ENCODE data around the gene BMS1. TPM values are rescaled to one million over a fixed set of nuclear protein-coding genes. Genes with fewer than 3 reads are reported as not detected.

The BMS1 gene
- total RNA-seq, 1 experiment from 2014 or later = 28.1 TPM

DNA sequence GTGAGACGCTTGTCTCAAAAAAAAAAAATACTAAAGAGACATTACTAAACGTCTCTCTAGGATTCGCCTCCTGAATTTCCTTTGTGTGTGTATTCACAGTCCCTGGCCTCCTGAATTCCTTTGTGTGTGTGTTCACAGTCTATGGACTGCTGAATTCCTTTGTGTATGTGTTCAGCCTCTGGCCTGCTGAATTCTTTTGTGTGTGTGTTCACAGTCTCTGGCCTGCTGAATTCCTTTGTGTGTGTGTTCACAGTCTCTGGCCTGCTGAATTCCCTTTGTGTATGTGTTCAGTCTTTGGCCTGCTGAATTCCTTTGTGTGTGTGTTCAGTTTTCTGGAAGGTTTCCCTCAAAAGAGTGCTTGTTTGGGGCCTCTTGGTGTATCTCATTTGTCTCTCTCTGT, 8.2 kb downstream of the BMS1 start:
- ChIA-PET POLR2A (no interaction called here), CTCF (no interaction called here)
- Mint-ChIP-seq H3K36me3 (ENCODE audit: insufficient read depth, unreplicated experiment) (peaks cover 94% of the 10 kb centered on the region), H3K9me3 (ENCODE audit: unreplicated experiment) (no peaks in the 10 kb centered on the region), H3K27me3 (ENCODE audit: insufficient read depth, unreplicated experiment) (no peaks in the 10 kb centered on the region), H3K27ac (ENCODE audit: low read depth, unreplicated experiment) (no peak overlapping the region), H3K4me1 (ENCODE audit: insufficient read depth, unreplicated experiment) (peaks cover 3% of the 10 kb centered on the region), H3K4me3 (ENCODE audit: unreplicated experiment) (no peak overlapping the region)
- TF ChIP-seq, protein P1, sequence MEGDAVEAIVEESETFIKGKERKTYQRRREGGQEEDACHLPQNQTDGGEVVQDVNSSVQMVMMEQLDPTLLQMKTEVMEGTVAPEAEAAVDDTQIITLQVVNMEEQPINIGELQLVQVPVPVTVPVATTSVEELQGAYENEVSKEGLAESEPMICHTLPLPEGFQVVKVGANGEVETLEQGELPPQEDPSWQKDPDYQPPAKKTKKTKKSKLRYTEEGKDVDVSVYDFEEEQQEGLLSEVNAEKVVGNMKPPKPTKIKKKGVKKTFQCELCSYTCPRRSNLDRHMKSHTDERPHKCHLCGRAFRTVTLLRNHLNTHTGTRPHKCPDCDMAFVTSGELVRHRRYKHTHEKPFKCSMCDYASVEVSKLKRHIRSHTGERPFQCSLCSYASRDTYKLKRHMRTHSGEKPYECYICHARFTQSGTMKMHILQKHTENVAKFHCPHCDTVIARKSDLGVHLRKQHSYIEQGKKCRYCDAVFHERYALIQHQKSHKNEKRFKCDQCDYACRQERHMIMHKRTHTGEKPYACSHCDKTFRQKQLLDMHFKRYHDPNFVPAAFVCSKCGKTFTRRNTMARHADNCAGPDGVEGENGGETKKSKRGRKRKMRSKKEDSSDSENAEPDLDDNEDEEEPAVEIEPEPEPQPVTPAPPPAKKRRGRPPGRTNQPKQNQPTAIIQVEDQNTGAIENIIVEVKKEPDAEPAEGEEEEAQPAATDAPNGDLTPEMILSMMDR (IDR thresholded peaks at IDR 0.05; ENCODE audit: unreplicated experiment) = no peak
- no peak for DNase-seq (ENCODE audit: unreplicated experiment)
- intact Hi-C loops (cut with micrococcal nuclease) = no loop called here
- BruUV-seq (replicated peaks) = no TSS peak

- intact Hi-C loops (cut with micrococcal nuclease) = no loop called here
- BruUV-seq (replicated peaks) = no TSS peak
- no peaks in the 10 kb centered on the region for H3K4me1 Mint-ChIP-seq (ENCODE audit: insufficient read depth, unreplicated experiment)
- no peaks in the 10 kb centered on the region for H3K27me3 Mint-ChIP-seq (ENCODE audit: insufficient read depth, unreplicated experiment)
- ChIA-PET POLR2A (interaction anchor here (1.6 kb wide), 1 partner anchor 13 kb away, joined by 3 read pairs; the partner anchor contains the start of gene BMS1), CTCF (interaction anchor here (1.5 kb wide), 1 partner anchor 12 kb away, joined by 8 read pairs; no protein-coding TSS in a partner anchor)
- peaks cover 100% of the 10 kb centered on the region for H3K36me3 Mint-ChIP-seq (ENCODE audit: insufficient read depth, unreplicated experiment)
- no peaks in the 10 kb centered on the region for H3K9me3 Mint-ChIP-seq (ENCODE audit: unreplicated experiment)
- H3K27ac Mint-ChIP-seq (ENCODE audit: low read depth, unreplicated experiment) = no peak overlapping the region
- DNase-seq (ENCODE audit: unreplicated experiment) = no peak
- TF ChIP-seq, protein P1 (IDR thresholded peaks at IDR 0.05; ENCODE audit: unreplicated experiment) = no peak
- H3K4me3 Mint-ChIP-seq (ENCODE audit: unreplicated experiment) = no peak overlapping the region
These were observed 13.1 kb downstream of the BMS1 start for GRCh38 chr10:42795701-42796100.

GRCh38 chr10:42801135-42801534, 18.5 kb downstream of the BMS1 start:
- TF ChIP-seq, protein P1 (IDR thresholded peaks at IDR 0.05; ENCODE audit: unreplicated experiment) = no peak
- peaks cover 100% of the 10 kb centered on the region for H3K36me3 Mint-ChIP-seq (ENCODE audit: insufficient read depth, unreplicated experiment)
- H3K4me3 Mint-ChIP-seq (ENCODE audit: unreplicated experiment) = no peak overlapping the region
- ChIA-PET POLR2A (interaction anchor here (1.4 kb wide), 1 partner anchor 18 kb away, joined by 4 read pairs; no protein-coding TSS in a partner anchor), CTCF (no interaction called here)
- DNase-seq (ENCODE audit: unreplicated experiment) = no peak
- H3K27me3 Mint-ChIP-seq (ENCODE audit: insufficient read depth, unreplicated experiment) = no peaks in the 10 kb centered on the region
- H3K4me1 Mint-ChIP-seq (ENCODE audit: insufficient read depth, unreplicated experiment) = no peaks in the 10 kb centered on the region
- no peaks in the 10 kb centered on the region for H3K9me3 Mint-ChIP-seq (ENCODE audit: unreplicated experiment)
- H3K27ac Mint-ChIP-seq (ENCODE audit: low read depth, unreplicated experiment) = no peak overlapping the region
- no TSS peak for BruUV-seq (replicated peaks)
- intact Hi-C loops (cut with micrococcal nuclease) = no loop called here

DNA sequence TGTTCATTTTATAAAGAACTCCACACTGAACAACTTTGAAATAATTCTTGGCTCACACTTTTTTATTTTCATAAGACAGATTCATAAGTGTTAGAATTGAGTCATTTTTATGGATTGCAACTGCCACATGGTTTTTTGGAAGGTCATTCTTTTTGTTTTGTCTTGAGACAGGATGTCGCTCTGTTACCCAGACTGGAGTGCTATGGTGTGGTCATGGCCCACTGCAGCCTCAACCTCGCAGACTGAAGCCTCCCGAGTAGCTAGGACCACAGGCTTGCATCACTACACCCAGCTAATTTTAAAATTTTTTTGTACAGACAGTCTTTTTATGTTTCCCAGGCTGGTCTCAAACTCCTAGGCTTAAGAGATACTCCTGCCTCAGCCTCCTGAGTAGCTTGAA, 20.3 kb downstream of the BMS1 start:
- TF ChIP-seq, protein P1 (IDR thresholded peaks at IDR 0.05; ENCODE audit: unreplicated experiment) = no peak
- Mint-ChIP-seq H3K27ac (ENCODE audit: low read depth, unreplicated experiment) (no peak overlapping the region), H3K4me1 (ENCODE audit: insufficient read depth, unreplicated experiment) (no peaks in the 10 kb centered on the region), H3K27me3 (ENCODE audit: insufficient read depth, unreplicated experiment) (no peaks in the 10 kb centered on the region), H3K4me3 (ENCODE audit: unreplicated experiment) (no peak overlapping the region), H3K9me3 (ENCODE audit: unreplicated experiment) (no peaks in the 10 kb centered on the region), H3K36me3 (ENCODE audit: insufficient read depth, unreplicated experiment) (peaks cover 100% of the 10 kb centered on the region)
- no peak for DNase-seq (ENCODE audit: unreplicated experiment)
- ChIA-PET POLR2A (no interaction called here), CTCF (no interaction called here)
- intact Hi-C loops (cut with micrococcal nuclease) = no loop called here
- BruUV-seq (replicated peaks) = no TSS peak
